ENCODE measurements around the gene LRRC41.
"Not testable (repeated sequence)": the region's sequence is repeated elsewhere in the genome, so short reads cannot be mapped to it uniquely, and the experiment has no call there.

Gene LRRC41

GRCh38 chr1:46340404-46341221 is 37.2 kb upstream of the LRRC41 start, which contains the start of gene NSUN4:
NSUN4 (plus strand) TSS chr1:46340807; CDS start chr1:46340827, 20 bp downstream.
- peak; percentile 82 for DNase-seq (ENCODE audit: extremely low spot score)
- no peak for TF ChIP-seq FOXM1 (IDR thresholded peaks at IDR 0.05; ENCODE audit: borderline replicate concordance)
- TF ChIP-seq ARNT (IDR thresholded peaks at IDR 0.05) = peak; percentile 35; the same call in 1 of the 2 replicates
- no peak for TF ChIP-seq BHLHE40 (IDR thresholded peaks at IDR 0.05; ENCODE audit: borderline replicate concordance)
- TF ChIP-seq ELF4 (IDR thresholded peaks at IDR 0.05) = peak; percentile 14; the same call in 1 of the 2 replicates
- TF ChIP-seq NFRKB (IDR thresholded peaks at IDR 0.05) = peak; percentile 48; the same call in 1 of the 2 replicates
- peak; percentile 52 for TF ChIP-seq L3MBTL2 (conservative IDR thresholded peaks at IDR 0.05)
- no peak for TF ChIP-seq HDGF (IDR thresholded peaks at IDR 0.05; ENCODE audit: borderline replicate concordance)
- TF ChIP-seq TARDBP (IDR thresholded peaks at IDR 0.05) = peak; percentile 83; the same call in 1 of the 2 replicates
- TF ChIP-seq SUZ12 (IDR thresholded peaks at IDR 0.05) = no peak
- TF ChIP-seq PKNOX1 (IDR thresholded peaks at IDR 0.05) = no peak
- TF ChIP-seq SP1 (IDR thresholded peaks at IDR 0.05) = no peak
- no peak for TF ChIP-seq LEF1 (IDR thresholded peaks at IDR 0.05; ENCODE audit: borderline replicate concordance)
- no peak for TF ChIP-seq FOXA1 (IDR thresholded peaks at IDR 0.05)
- CTCF ChIA-PET = interaction anchor here (0.6 to 0.9 kb wide), 3 partner anchors 24 to 389 kb away, joined by 3 read pairs; no protein-coding TSS in a partner anchor
- POLR2A ChIA-PET = interaction anchor here (0.8 to 2.2 kb wide), 18 partner anchors 9 to 101 kb away, joined by 3 to 29 read pairs (median 6); partner anchors contain the start of genes LRRC41, RAD54L and UQCRH

- CTCF ChIA-PET = not testable (repeated sequence)
These were observed 34.0 kb upstream of the LRRC41 start for GRCh38 chr1:46337409-46337808.

GRCh38 chr1:46335081-46335480 is 31.7 kb upstream of the LRRC41 start:
- ChIA-PET POLR2A (no interaction called here), CTCF (no interaction called here)
- no peak for TF ChIP-seq ZNF384 (IDR thresholded peaks at IDR 0.05)
- no peak for TF ChIP-seq FOXA1 (IDR thresholded peaks at IDR 0.05)
- no peak for TF ChIP-seq SUZ12 (IDR thresholded peaks at IDR 0.05)
- TF ChIP-seq CTBP1 (IDR thresholded peaks at IDR 0.05; ENCODE audit: borderline replicate concordance) = no peak
- no peak for TF ChIP-seq NFRKB (IDR thresholded peaks at IDR 0.05)
- no peak for TF ChIP-seq BHLHE40 (IDR thresholded peaks at IDR 0.05; ENCODE audit: borderline replicate concordance)
- no peak for TF ChIP-seq HDGF (IDR thresholded peaks at IDR 0.05; ENCODE audit: borderline replicate concordance)
- no peak for TF ChIP-seq ELF4 (IDR thresholded peaks at IDR 0.05)
- TF ChIP-seq TARDBP (IDR thresholded peaks at IDR 0.05) = no peak
- TF ChIP-seq FOXM1 (IDR thresholded peaks at IDR 0.05; ENCODE audit: borderline replicate concordance) = no peak
- no peak for TF ChIP-seq SP1 (IDR thresholded peaks at IDR 0.05)
- no peak for DNase-seq (ENCODE audit: extremely low spot score)

More at GRCh38 chr1:46337409-46337808, 34.0 kb upstream of the LRRC41 start:
- POLR2A ChIA-PET; DNase-seq (ENCODE audit: extremely low spot score): not testable (repeated sequence)

GRCh38 chr1:46334030-46334384 is 30.6 kb upstream of the LRRC41 start:
- TF ChIP-seq FOXA1 (IDR thresholded peaks at IDR 0.05) = no peak
- TF ChIP-seq SUZ12 (IDR thresholded peaks at IDR 0.05) = no peak
- TF ChIP-seq SP1 (IDR thresholded peaks at IDR 0.05) = no peak
- TF ChIP-seq BHLHE40 (IDR thresholded peaks at IDR 0.05; ENCODE audit: borderline replicate concordance) = no peak
- TF ChIP-seq PKNOX1 (IDR thresholded peaks at IDR 0.05) = no peak
- TF ChIP-seq CTBP1 (IDR thresholded peaks at IDR 0.05; ENCODE audit: borderline replicate concordance) = no peak
- TF ChIP-seq FOXK2 (IDR thresholded peaks at IDR 0.05) = no peak
- no peak for TF ChIP-seq HDGF (IDR thresholded peaks at IDR 0.05; ENCODE audit: borderline replicate concordance)
- no peak for TF ChIP-seq ZNF384 (IDR thresholded peaks at IDR 0.05)
- no peak for DNase-seq (ENCODE audit: extremely low spot score)
- ChIA-PET CTCF (interaction anchor here (1.0 to 1.9 kb wide), 4 partner anchors 12 to 46 kb away, joined by 3 to 22 read pairs (median 6); no protein-coding TSS in a partner anchor), POLR2A (interaction anchor here (0.9 to 2.0 kb wide), 6 partner anchors 8 to 87 kb away, joined by 3 to 10 read pairs (median 6); partner anchors contain the start of genes LRRC41, RAD54L and UQCRH)

GRCh38 chr1:46333300-46334029 is 30.0 kb upstream of the LRRC41 start:
- ChIA-PET POLR2A (interaction anchor here (0.6 to 2.0 kb wide), 7 partner anchors 9 to 87 kb away, joined by 3 to 10 read pairs (median 6); partner anchors contain the start of genes LRRC41, RAD54L and UQCRH), CTCF (interaction anchor here (0.6 to 1.9 kb wide), 7 partner anchors 12 to 258 kb away, joined by 3 to 22 read pairs (median 5); no protein-coding TSS in a partner anchor)
- TF ChIP-seq L3MBTL2 (conservative IDR thresholded peaks at IDR 0.05) (no peak), FOXA1 (IDR thresholded peaks at IDR 0.05) (no peak), SUZ12 (IDR thresholded peaks at IDR 0.05) (no peak), TARDBP (IDR thresholded peaks at IDR 0.05) (no peak), LEF1 (IDR thresholded peaks at IDR 0.05; ENCODE audit: borderline replicate concordance) (no peak), ZNF384 (IDR thresholded peaks at IDR 0.05) (no peak), SP1 (IDR thresholded peaks at IDR 0.05) (no peak), FOXK2 (IDR thresholded peaks at IDR 0.05) (no peak), BHLHE40 (IDR thresholded peaks at IDR 0.05; ENCODE audit: borderline replicate concordance) (no peak), NFRKB (IDR thresholded peaks at IDR 0.05) (no peak), ELF4 (IDR thresholded peaks at IDR 0.05) (no peak), FOXM1 (IDR thresholded peaks at IDR 0.05; ENCODE audit: borderline replicate concordance) (no peak), PKNOX1 (IDR thresholded peaks at IDR 0.05) (no peak)
- DNase-seq (ENCODE audit: extremely low spot score) = peak; percentile 60

- POLR2A ChIA-PET; DNase-seq (ENCODE audit: extremely low spot score): not testable (repeated sequence)
- CTCF ChIA-PET = interaction anchor here (0.6 kb wide), 1 partner anchor 42 kb away, joined by 5 read pairs; no protein-coding TSS in a partner anchor
These were observed 28.5 kb upstream of the LRRC41 start for GRCh38 chr1:46331786-46332540.

- DNase-seq (ENCODE audit: extremely low spot score); POLR2A ChIA-PET; CTCF ChIA-PET: not testable (repeated sequence)
These were observed 27.0 kb upstream of the LRRC41 start for GRCh38 chr1:46330381-46330780.

GRCh38 chr1:46329807-46330206 is 26.4 kb upstream of the LRRC41 start:
- DNase-seq (ENCODE audit: extremely low spot score); CTCF ChIA-PET; POLR2A ChIA-PET: not testable (repeated sequence)

GRCh38 chr1:46328182-46328581 is 24.8 kb upstream of the LRRC41 start:
- CTCF ChIA-PET; DNase-seq (ENCODE audit: extremely low spot score): not testable (repeated sequence)
- POLR2A ChIA-PET = interaction anchor here (1.2 to 1.6 kb wide), 2 partner anchors 12 to 24 kb away, joined by 4 to 8 read pairs; partner anchors contain the start of gene NSUN4

Measured in HEK293T (cell line).